Liver (tissue), 3 donors: ENCODE results near the gene PIP4K2C.

ENCODE experiments used
- FOXA2 ChIP-seq: IDR thresholded peaks from 2 replicates; pipeline ENCODE4 v1.6.1; 2016; ENCODE audit warnings: antibody characterized with exemption
- GABPA ChIP-seq, 2 donors: IDR thresholded peaks in 1 of 2; conservative IDR thresholded peaks in 1 of 2; 2 replicates each; pipeline ENCODE4 v1.6.1; 2016; ENCODE audit warnings: antibody characterized with exemption in 2 of 2, mild to moderate bottlenecking in 1 of 2, moderate library complexity in 1 of 2
- HNF4A ChIP-seq, 2 donors: conservative IDR thresholded peaks; 2 replicates each; pipeline ENCODE4 v1.6.1; 2016; ENCODE audit warnings: antibody characterized with exemption in 2 of 2, mild to moderate bottlenecking in 2 of 2
- JUND ChIP-seq, 2 donors: IDR thresholded peaks; 2 replicates each; pipeline ENCODE4 v1.6.1; 2016; ENCODE audit warnings: antibody characterized with exemption in 2 of 2
- NR2F2 ChIP-seq: IDR thresholded peaks from 2 replicates; pipeline ENCODE4 v1.6.1; 2016; ENCODE audit warnings: antibody characterized with exemption
- RAD21 ChIP-seq, 2 donors: IDR thresholded peaks; 2 replicates each; pipeline ENCODE4 v1.6.1; 2016; ENCODE audit warnings: antibody characterized with exemption in 2 of 2, mild to moderate bottlenecking in 2 of 2
- TAF1 ChIP-seq: conservative IDR thresholded peaks from 2 replicates; pipeline ENCODE4 v1.6.1; 2016; ENCODE audit warnings: antibody characterized with exemption, mild to moderate bottlenecking
- YY1 ChIP-seq: IDR thresholded peaks from 2 replicates; pipeline ENCODE4 v1.6.1; 2016; ENCODE audit warnings: antibody characterized with exemption, mild to moderate bottlenecking
- TF ChIP-seq, protein P1 (sequence below): fragments of 150-350 bp; IDR thresholded peaks from 2 replicates; pipeline ENCODE4 v1.5.1; 2017; ENCODE audit warnings: improper control_type of control experiment, low read depth, low read length; ENCODE audit not compliant: missing input control
- TF ChIP-seq, protein P2 (sequence below): IDR thresholded peaks from 2 replicates; pipeline ENCODE4 v1.6.1; 2016; ENCODE audit warnings: antibody characterized with exemption, mild to moderate bottlenecking
- TF ChIP-seq, protein P3 (sequence below): IDR thresholded peaks from 2 replicates; pipeline ENCODE4 v1.6.1; 2016; ENCODE audit warnings: antibody characterized with exemption
- TF ChIP-seq, protein P4 (sequence below): IDR thresholded peaks from 2 replicates; pipeline ENCODE4 v1.6.1; 2016; ENCODE audit warnings: antibody characterized with exemption
- TF ChIP-seq, protein P5 (sequence below): IDR thresholded peaks from 2 replicates; pipeline ENCODE4 v1.6.1; 2016; ENCODE audit warnings: antibody characterized with exemption
- donor health status: healthy.
- donor health status: healthy.

DNA sequence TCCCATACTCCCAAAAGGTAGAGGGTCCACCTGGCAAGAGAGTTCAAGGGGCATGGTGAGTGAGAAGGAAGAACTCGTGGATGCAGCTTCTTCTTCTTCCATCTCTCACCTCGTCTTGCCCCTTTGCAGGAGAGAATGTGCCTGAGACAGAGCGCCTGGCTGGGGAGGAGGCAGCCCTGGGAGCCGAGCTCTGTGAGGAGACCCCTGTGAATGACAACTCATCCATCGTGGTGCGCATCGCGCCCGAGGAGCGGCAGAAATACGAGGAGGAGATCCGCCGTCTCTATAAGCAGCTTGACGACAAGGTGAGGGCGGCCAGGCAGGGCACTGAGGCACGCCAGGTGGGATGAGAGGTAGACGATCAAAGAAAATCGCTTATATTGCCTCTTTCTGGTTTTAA is 21.1 kb upstream of the PIP4K2C start:
- TF ChIP-seq YY1 (no peak), JUND (IDR thresholded peaks at IDR 0.05) (no peak), GABPA (IDR thresholded peaks at IDR 0.05 in 1 of 2, conservative IDR thresholded peaks at IDR 0.05 in 1 of 2) (no peak), RAD21 (IDR thresholded peaks at IDR 0.05) (no peak), TAF1 (no peak), NR2F2 (no peak), HNF4A (conservative IDR thresholded peaks at IDR 0.05) (no peak), FOXA2 (no peak)
- TF ChIP-seq, protein P1, sequence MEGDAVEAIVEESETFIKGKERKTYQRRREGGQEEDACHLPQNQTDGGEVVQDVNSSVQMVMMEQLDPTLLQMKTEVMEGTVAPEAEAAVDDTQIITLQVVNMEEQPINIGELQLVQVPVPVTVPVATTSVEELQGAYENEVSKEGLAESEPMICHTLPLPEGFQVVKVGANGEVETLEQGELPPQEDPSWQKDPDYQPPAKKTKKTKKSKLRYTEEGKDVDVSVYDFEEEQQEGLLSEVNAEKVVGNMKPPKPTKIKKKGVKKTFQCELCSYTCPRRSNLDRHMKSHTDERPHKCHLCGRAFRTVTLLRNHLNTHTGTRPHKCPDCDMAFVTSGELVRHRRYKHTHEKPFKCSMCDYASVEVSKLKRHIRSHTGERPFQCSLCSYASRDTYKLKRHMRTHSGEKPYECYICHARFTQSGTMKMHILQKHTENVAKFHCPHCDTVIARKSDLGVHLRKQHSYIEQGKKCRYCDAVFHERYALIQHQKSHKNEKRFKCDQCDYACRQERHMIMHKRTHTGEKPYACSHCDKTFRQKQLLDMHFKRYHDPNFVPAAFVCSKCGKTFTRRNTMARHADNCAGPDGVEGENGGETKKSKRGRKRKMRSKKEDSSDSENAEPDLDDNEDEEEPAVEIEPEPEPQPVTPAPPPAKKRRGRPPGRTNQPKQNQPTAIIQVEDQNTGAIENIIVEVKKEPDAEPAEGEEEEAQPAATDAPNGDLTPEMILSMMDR, result no peak
- TF ChIP-seq, protein P2, sequence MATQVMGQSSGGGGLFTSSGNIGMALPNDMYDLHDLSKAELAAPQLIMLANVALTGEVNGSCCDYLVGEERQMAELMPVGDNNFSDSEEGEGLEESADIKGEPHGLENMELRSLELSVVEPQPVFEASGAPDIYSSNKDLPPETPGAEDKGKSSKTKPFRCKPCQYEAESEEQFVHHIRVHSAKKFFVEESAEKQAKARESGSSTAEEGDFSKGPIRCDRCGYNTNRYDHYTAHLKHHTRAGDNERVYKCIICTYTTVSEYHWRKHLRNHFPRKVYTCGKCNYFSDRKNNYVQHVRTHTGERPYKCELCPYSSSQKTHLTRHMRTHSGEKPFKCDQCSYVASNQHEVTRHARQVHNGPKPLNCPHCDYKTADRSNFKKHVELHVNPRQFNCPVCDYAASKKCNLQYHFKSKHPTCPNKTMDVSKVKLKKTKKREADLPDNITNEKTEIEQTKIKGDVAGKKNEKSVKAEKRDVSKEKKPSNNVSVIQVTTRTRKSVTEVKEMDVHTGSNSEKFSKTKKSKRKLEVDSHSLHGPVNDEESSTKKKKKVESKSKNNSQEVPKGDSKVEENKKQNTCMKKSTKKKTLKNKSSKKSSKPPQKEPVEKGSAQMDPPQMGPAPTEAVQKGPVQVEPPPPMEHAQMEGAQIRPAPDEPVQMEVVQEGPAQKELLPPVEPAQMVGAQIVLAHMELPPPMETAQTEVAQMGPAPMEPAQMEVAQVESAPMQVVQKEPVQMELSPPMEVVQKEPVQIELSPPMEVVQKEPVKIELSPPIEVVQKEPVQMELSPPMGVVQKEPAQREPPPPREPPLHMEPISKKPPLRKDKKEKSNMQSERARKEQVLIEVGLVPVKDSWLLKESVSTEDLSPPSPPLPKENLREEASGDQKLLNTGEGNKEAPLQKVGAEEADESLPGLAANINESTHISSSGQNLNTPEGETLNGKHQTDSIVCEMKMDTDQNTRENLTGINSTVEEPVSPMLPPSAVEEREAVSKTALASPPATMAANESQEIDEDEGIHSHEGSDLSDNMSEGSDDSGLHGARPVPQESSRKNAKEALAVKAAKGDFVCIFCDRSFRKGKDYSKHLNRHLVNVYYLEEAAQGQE, result no peak
- TF ChIP-seq, protein P3, sequence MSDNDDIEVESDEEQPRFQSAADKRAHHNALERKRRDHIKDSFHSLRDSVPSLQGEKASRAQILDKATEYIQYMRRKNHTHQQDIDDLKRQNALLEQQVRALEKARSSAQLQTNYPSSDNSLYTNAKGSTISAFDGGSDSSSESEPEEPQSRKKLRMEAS, result no peak
- TF ChIP-seq, protein P4, sequence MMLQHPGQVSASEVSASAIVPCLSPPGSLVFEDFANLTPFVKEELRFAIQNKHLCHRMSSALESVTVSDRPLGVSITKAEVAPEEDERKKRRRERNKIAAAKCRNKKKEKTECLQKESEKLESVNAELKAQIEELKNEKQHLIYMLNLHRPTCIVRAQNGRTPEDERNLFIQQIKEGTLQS, result no peak
- TF ChIP-seq, protein P5, sequence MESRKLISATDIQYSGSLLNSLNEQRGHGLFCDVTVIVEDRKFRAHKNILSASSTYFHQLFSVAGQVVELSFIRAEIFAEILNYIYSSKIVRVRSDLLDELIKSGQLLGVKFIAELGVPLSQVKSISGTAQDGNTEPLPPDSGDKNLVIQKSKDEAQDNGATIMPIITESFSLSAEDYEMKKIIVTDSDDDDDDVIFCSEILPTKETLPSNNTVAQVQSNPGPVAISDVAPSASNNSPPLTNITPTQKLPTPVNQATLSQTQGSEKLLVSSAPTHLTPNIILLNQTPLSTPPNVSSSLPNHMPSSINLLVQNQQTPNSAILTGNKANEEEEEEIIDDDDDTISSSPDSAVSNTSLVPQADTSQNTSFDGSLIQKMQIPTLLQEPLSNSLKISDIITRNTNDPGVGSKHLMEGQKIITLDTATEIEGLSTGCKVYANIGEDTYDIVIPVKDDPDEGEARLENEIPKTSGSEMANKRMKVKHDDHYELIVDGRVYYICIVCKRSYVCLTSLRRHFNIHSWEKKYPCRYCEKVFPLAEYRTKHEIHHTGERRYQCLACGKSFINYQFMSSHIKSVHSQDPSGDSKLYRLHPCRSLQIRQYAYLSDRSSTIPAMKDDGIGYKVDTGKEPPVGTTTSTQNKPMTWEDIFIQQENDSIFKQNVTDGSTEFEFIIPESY, result no peak
